HepG2 (cell line): ENCODE results near the gene BIVM. TPM values are rescaled to one million over a fixed set of nuclear protein-coding genes. Genes with fewer than 3 reads are reported as not detected.

ENCODE experiments used
- BRD4 ChIP-seq: sonication (generic); formaldehyde crosslinking; IDR thresholded peaks from 2 replicates; pipeline ENCODE4 v1.4.0; 2020; ENCODE audit warnings: missing genetic modification reagents
- GATAD2A ChIP-seq: IDR thresholded peaks from 2 replicates; pipeline ENCODE4 v1.6.1; 2016
- HNF4G ChIP-seq, 2 experiments: sonication (generic) in 1 of 2; formaldehyde crosslinking in 1 of 2; IDR thresholded peaks; 2 replicates each; pipeline versions ENCODE4 v1.4.0 to v1.6.1; 2011 to 2020; ENCODE audit warnings: borderline replicate concordance in 2 of 2, low read depth in 2 of 2, mild to moderate bottlenecking in 2 of 2, low read length in 1 of 2, missing genetic modification reagents in 1 of 2, moderate library complexity in 1 of 2
- JARID2 ChIP-seq: sonication (generic); formaldehyde crosslinking; IDR thresholded peaks from 2 replicates; pipeline ENCODE4 v1.8.1; 2023; ENCODE audit warnings: missing genetic modification reagents, inconsistent platforms; ENCODE audit not compliant: insufficient replicate concordance
- MIER3 ChIP-seq: IDR thresholded peaks from 2 replicates; pipeline ENCODE4 v1.6.1; 2016; ENCODE audit warnings: missing compliant biosample characterization, borderline replicate concordance
- NR1H2 ChIP-seq: sonication (generic); formaldehyde crosslinking; IDR thresholded peaks from 2 replicates; pipeline ENCODE4 v1.8.1; 2022; ENCODE audit warnings: low read depth, missing genetic modification reagents, borderline replicate concordance
- PREB ChIP-seq: sonication (generic); formaldehyde crosslinking; IDR thresholded peaks from 2 replicates; pipeline ENCODE4 v1.4.0; 2020; ENCODE audit warnings: missing genetic modification reagents
- ZHX2 ChIP-seq, 2 experiments: sonication (generic) in 1 of 2; formaldehyde crosslinking in 1 of 2; IDR thresholded peaks; 2 replicates each; pipeline versions ENCODE4 v1.6.1 to v1.9.0; 2014 to 2022; ENCODE audit warnings: antibody characterized with exemption in 1 of 2, borderline replicate concordance in 1 of 2, inconsistent platforms in 1 of 2, low read depth in 1 of 2, missing genetic modification reagents in 1 of 2
- ZNF180 ChIP-seq: sonication (generic); formaldehyde crosslinking; IDR thresholded peaks from 2 replicates; pipeline ENCODE4 v1.4.0; 2020; ENCODE audit warnings: low read depth, missing genetic modification reagents, borderline replicate concordance
- ZNF224 ChIP-seq: sonication (generic); formaldehyde crosslinking; IDR thresholded peaks from 2 replicates; pipeline ENCODE4 v1.5.0; 2020; ENCODE audit warnings: mild to moderate bottlenecking, missing genetic modification reagents
- ZNF501 ChIP-seq: sonication (generic); formaldehyde crosslinking; IDR thresholded peaks from 2 replicates; pipeline ENCODE4 v1.5.1; 2020; ENCODE audit warnings: mild to moderate bottlenecking, moderate library complexity, missing genetic modification reagents
- ZNF652 ChIP-seq: IDR thresholded peaks from 2 replicates; pipeline ENCODE4 v1.6.1; 2016; ENCODE audit warnings: low read depth, borderline replicate concordance
- ZNF724P ChIP-seq: sonication (generic); formaldehyde crosslinking; IDR thresholded peaks from 2 replicates; pipeline ENCODE4 v1.8.0; 2022; ENCODE audit warnings: missing genetic modification reagents, borderline replicate concordance
- ZNF737 ChIP-seq: sonication (generic); formaldehyde crosslinking; IDR thresholded peaks from 2 replicates; pipeline ENCODE4 v1.5.0; 2020; ENCODE audit warnings: missing genetic modification reagents, mild to moderate bottlenecking, borderline replicate concordance
- ZNF768 ChIP-seq: sonication (generic); formaldehyde crosslinking; IDR thresholded peaks from 2 replicates; pipeline ENCODE4 v1.4.0; 2020; ENCODE audit warnings: missing genetic modification reagents
- polyA plus RNA-seq, 8 experiments: library from polyadenylated mRNA; depleted of rRNA in 3 of 8; stranded (reverse) in 7 of 8; unstranded in 1 of 8; fragments of >200 nt; fragmentation: Illumina TruSeq in 4 of 8; extraction: Trizol in 4 of 8; gene quantifications; 2 replicates each; pipeline versions ENCODE4 v1.2.1 to v1.2.3, GENCODE V29; 2011 to 2016; ENCODE audit warnings: low read depth in 4 of 8, missing spikeins in 1 of 8, mixed read lengths in 1 of 8; ENCODE audit not compliant: insufficient read depth in 1 of 8
- total RNA-seq, 5 experiments: library from RNA; depleted of rRNA; stranded (reverse); fragments of >200 nt; fragmentation: Illumina TruSeq; extraction: Trizol; gene quantifications; 2 replicates each; pipeline ENCODE4 v1.2.3, GENCODE V29; 2016; ENCODE audit warnings: low read depth in 1 of 5
- TF ChIP-seq, protein P1 (sequence below): sonication (generic); formaldehyde crosslinking; IDR thresholded peaks from 2 replicates; pipeline ENCODE4 v1.9.0; 2021; ENCODE audit warnings: missing genetic modification reagents, borderline replicate concordance
- TF ChIP-seq, protein P2 (sequence below): IDR thresholded peaks from 2 replicates; pipeline ENCODE4 v1.6.1; 2016; ENCODE audit warnings: missing biosample characterization, missing genetic modification reagents, low read depth

BIVM gene
- total and polyA plus RNA-seq, 2 of the 13 experiments (the other 11 are each of a cell fraction or from before 2014, with no cell fraction given), result 10.4 to 15.8 TPM

DNA sequence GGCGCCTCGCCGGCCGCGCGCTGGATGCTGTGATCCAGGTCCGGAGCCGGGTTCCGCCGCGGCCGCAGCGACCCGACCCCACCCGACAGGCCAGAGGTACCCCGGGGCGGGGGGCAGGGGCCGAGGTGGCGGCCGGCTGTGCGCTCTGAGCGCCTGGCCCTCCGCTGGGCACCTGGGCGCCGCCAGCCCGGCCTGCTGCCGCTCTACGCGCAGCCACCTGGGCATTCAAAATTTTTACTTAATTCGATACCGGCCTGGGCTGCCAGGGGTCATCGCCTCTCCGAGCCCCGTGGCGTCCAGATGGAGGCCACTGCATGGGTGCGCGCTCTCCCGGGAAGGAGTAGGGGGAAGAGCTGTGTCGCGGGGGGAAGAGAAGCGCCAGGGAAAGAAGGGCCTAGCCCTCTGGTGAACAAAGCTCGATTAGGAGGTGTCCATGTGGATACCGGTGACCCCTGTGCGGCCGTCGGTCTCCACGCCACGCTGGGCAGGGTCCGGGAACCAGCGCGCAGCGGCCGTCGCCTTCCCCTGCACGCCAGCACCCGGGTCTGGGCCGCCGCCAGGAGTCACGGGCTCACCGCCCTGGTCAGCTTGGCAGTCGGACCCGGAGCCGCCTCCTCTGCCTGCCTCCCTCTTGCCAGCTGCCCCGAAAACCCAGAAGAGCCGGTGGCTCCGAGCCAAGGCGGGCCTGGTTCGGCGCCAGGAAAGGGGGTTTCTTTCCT, 666 bp downstream of the BIVM start (continued):
- TF ChIP-seq BRD4 (CRISPR knock-in tag) (0 out of 2 replicates have a peak, but pooled peaks have one; percentile 56), NR1H2 (CRISPR knock-in tag) (no peak), ZNF724P (CRISPR knock-in tag) (no peak), ZNF224 (CRISPR knock-in tag) (no peak), PREB (CRISPR knock-in tag) (no peak), JARID2 (CRISPR knock-in tag) (no peak), MIER3 (CRISPR knock-in tag) (no peak), ZNF501 (CRISPR knock-in tag) (peak; percentile 32; the same call in 1 of the 2 replicates), ZNF737 (0 out of 2 replicates have a peak, but pooled peaks have one; percentile 23), ZNF180 (CRISPR knock-in tag) (no peak), GATAD2A (CRISPR knock-in tag) (0 out of 2 replicates have a peak, but pooled peaks have one; percentile 4), ZHX2 (IDR thresholded peaks at IDR 0.05; ENCODE audit: low read depth) (no peak), ZHX2 (CRISPR knock-in tag; IDR thresholded peaks at IDR 0.05; ENCODE audit: borderline replicate concordance) (0 out of 2 replicates have a peak, but pooled peaks have one; percentile 19), ZNF652 (CRISPR knock-in tag) (no peak), ZNF768 (no peak), HNF4G (IDR thresholded peaks at IDR 0.05; ENCODE audit: borderline replicate concordance, low read depth, low read length) (no peak), HNF4G (CRISPR knock-in tag; IDR thresholded peaks at IDR 0.05; ENCODE audit: borderline replicate concordance, low read depth) (no peak)
- TF ChIP-seq, protein P1, sequence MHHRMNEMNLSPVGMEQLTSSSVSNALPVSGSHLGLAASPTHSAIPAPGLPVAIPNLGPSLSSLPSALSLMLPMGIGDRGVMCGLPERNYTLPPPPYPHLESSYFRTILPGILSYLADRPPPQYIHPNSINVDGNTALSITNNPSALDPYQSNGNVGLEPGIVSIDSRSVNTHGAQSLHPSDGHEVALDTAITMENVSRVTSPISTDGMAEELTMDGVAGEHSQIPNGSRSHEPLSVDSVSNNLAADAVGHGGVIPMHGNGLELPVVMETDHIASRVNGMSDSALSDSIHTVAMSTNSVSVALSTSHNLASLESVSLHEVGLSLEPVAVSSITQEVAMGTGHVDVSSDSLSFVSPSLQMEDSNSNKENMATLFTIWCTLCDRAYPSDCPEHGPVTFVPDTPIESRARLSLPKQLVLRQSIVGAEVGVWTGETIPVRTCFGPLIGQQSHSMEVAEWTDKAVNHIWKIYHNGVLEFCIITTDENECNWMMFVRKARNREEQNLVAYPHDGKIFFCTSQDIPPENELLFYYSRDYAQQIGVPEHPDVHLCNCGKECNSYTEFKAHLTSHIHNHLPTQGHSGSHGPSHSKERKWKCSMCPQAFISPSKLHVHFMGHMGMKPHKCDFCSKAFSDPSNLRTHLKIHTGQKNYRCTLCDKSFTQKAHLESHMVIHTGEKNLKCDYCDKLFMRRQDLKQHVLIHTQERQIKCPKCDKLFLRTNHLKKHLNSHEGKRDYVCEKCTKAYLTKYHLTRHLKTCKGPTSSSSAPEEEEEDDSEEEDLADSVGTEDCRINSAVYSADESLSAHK (CRISPR knock-in tag), result no peak
- TF ChIP-seq, protein P2, sequence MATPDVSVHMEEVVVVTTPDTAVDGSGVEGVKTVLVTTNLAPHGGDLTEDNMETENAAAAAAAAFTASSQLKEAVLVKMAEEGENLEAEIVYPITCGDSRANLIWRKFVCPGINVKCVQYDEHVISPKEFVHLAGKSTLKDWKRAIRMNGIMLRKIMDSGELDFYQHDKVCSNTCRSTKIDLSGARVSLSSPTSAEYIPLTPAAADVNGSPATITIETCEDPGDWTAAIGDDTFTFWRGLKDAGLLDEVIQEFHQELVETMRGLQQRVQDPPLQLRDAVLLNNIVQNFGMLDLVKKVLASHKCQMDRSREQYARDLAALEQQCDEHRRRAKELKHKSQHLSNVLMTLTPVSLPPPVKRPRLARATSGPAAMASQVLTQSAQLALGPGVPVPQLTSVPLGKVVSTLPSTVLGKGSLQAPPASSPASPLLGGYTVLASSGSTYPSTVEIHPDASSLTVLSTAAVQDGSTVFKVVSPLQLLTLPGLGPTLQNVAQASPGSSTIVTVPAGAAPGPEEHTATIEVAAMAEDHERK (CRISPR knock-in tag), result no peak
